ENCODE measurements around the gene OAT.

The OAT gene

DNA sequence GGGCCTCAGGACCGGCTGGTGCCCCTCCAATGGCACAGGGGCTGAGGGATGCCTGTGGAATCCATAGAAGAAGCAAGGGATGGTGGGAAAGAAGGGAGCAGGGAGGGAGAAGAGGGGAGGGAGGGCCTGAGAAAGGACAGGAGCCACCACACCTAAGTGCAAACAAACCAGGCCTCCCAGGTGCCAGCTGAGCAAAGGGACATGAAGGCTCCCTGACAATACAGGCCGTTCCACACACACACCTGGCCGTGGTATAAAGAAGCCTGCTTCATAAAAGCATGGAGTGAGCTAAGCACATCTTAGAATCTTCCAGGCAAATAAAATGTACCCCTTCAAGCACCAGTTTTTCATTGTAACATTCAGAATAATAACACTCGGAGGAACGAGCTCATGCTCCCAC, 54.0 kb downstream of the OAT start:
- DNase-seq (ENCODE audit: low spot score) = no peak
- no peak overlapping the region for H3K27ac ChIP-seq
- no peak for TF ChIP-seq CTCF (IDR thresholded peaks at IDR 0.05)
- H3K4me3 ChIP-seq = no peak overlapping the region

DNA sequence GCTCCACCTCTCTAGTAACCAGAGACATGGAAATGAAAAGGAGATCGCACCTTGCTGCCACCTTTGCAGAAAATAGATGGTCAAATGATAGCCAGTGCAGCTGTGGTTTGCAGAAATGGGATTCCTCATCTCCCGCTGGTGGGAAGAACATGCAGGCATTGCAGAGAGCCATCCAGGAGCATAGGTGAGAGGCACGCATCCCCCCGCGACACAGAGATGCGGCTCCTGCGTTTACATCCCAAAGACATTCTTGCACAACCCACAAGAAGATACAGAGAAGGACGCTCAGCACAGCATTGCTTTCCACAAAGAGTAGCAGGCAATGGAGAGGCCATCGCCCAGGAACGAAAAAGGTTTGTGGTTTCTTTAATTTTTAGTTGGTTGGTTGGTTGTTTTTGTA, 56.2 kb downstream of the OAT start:
- no peak for DNase-seq (ENCODE audit: low spot score)
- no peak overlapping the region for H3K27ac ChIP-seq
- no peak overlapping the region for H3K4me3 ChIP-seq
- no peak for TF ChIP-seq CTCF (IDR thresholded peaks at IDR 0.05)

DNA sequence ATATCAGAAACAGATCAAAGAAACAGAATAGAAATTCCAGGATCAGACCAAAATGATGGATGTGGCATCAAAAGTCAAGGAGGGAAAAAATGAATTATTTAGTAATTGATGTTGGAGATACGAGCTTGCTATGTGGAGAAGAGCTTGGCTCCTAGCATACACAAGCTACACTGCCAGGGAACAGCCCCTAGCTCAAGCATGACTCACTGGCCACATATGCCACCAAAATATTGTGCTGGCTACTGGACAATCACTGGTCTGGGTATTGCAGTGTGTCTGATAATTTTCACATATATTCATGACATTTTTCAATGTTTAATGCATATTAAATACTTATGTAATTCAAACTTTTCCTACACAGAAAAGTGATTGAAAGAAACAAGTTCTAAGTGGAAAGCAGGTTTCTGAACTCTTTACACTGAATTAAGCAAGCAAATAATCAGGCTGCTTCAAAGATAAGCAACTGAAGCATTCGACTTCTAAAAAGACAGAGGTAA, 59.3 kb downstream of the OAT start:
- H3K27ac ChIP-seq = no peak overlapping the region
- H3K4me3 ChIP-seq = no peak overlapping the region
- no peak for TF ChIP-seq CTCF (IDR thresholded peaks at IDR 0.05)
- DNase-seq (ENCODE audit: low spot score) = no peak

DNA sequence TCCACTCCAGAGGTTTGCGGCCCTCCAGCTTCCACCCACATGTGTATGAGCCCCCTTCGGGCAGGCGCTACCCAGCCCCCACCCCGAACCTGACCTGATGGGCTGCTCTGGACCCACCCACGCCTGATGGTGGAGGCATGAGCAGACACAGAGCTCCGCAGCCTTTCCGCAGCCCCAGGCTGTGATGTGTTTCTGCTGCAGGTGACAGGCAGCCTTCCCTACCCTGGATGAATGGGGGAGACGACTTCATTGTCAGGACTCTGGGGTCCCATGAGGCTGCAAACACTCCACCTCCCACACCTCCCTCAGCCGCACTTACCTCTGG, 61.2 kb downstream of the OAT start:
- no peak for TF ChIP-seq CTCF (IDR thresholded peaks at IDR 0.05)
- Histone ChIP-seq H3K4me3 (no peak overlapping the region), H3K27ac (no peak overlapping the region)
- DNase-seq (ENCODE audit: low spot score) = no peak

- peak; percentile 45 for DNase-seq (ENCODE audit: low spot score)
- no peak for TF ChIP-seq CTCF (IDR thresholded peaks at IDR 0.05)
- Histone ChIP-seq H3K4me3 (no peak overlapping the region), H3K27ac (no peak overlapping the region)
Observed at GRCh38 chr10:124356701-124357560, 61.8 kb downstream of the OAT start.

DNA sequence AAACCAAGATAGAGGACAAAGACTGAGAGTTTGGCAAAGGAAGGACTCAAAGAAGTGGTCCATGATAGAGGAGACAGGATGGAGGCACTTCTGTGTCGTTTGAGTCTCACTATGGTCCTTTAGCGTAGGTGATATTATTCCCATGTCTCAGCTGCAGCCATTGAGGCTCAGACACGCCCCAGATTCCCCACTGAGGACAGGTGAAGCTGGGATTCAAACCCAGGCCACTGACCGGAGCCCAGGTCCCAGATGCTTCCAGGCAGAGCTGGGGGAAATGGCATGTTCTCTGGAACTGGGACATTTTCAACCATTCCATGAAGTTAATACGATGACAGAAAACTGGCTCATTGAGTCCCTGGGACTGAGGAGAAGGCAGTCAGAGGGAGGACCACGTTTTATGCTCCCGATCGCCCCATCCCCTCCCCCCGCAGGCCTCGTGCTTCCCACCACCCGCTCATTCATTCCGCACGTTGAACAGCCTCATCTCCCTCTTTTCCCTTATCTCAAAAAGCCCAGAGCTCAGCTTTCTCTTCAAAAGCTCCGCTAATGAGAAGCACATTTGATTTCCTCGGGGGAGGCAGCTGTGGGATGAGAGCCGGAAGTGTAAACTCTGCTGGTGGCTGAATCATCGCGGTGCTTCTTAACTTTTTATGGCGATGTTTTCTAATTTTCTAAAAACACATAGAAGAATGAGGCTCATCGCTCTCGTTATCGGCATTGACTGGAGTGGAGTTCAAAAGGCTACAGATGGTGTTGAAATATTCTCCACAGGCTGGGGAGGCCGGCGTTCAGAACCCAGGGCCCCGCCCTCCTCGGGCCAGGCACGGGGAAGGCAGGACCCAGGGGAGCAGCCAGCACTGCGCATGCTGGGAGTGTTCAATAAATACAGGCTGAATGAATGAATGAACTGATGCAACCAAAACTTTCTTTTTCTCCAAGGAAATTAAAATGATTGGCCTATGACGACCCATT, 64.0 kb downstream of the OAT start:
- TF ChIP-seq CTCF (IDR thresholded peaks at IDR 0.05) = no peak
- H3K4me3 ChIP-seq = peak overlapping the region; percentile 58
- peak; percentile 78 for DNase-seq (ENCODE audit: low spot score)
- H3K27ac ChIP-seq = peak overlapping the region; percentile 10 to 38
